HG02870 (cell line): Measurements from ENCODE around the gene PNKD.

ENCODE experiments used
- ATAC-seq: cut with Tn5 transposase; IDR thresholded peaks from one replicate; pipeline ENCODE4 v1.9.1; 2021; ENCODE audit warnings: mild to moderate bottlenecking, moderate library complexity; ENCODE audit not compliant: unreplicated experiment

The PNKD gene, protein sequence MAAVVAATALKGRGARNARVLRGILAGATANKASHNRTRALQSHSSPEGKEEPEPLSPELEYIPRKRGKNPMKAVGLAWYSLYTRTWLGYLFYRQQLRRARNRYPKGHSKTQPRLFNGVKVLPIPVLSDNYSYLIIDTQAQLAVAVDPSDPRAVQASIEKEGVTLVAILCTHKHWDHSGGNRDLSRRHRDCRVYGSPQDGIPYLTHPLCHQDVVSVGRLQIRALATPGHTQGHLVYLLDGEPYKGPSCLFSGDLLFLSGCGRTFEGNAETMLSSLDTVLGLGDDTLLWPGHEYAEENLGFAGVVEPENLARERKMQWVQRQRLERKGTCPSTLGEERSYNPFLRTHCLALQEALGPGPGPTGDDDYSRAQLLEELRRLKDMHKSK

DNA sequence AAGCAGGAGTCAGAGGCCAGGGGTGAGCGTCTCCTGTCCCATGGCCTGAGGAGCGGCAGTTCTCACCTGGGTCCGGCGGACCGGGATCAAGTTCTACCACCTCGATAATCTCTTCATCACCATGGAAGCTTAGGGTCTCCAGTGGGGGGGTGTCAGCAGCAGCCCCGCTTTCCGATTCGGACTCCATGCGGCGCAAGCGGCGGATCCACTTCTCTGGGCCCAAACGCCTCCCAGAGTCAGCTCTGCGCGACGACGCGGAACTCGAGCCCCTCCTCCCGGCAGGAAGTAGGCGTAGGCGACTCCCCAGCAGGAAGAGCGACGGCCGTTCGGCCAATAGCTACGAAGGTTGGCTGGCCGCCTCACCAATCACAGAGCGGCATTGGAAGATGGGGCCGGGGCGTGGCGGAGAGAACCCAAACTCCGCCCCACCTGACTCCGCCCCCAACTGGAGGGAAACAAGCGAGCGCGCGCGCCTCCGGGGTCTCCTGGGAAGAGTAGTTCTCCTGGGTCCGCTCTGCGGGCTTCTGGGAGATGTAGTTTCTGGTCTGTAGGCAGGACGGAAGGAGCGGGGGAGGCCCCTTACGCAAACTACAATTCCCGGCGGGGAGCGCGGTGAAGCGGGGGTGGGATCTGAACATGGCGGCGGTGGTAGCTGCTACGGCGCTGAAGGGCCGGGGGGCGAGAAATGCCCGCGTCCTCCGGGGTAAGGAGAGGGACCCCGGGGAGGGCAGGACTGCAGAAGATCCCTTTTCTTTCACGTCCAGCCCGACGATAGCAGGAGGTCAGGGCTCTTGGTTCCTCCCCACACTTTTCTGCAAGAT, at the start of gene PNKD, which contains the start of gene AAMP:
Gene PNKD (plus strand): TSS at position 620 of the 821 bp plus-strand sequence. CDS start 17 bp downstream, at position 637.
Gene AAMP (minus strand): TSS at position 238 of the 821 bp plus-strand sequence. CDS start 51 bp downstream, at position 187.
- peak; percentile 86 for ATAC-seq

DNA sequence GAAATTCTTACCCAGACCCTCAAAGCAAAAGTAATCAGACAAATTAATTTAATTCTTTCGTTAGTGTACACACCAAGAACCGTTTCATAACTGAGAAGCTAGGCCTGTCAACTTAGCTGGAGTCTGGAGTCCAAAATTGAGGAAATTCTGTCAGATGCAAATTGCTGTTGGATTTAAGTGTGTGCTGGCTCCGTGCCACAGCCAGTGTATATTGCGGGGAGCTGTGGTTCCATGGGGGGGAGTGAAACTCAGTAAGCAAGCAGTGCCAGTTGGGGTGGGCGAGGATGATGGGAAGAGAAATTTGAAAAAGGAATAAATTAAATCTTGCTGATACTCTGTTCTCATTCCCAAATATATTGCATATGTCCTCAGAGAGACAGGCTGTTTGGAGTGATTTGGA, 49.3 kb upstream of the PNKD start:
- ATAC-seq: no peak

DNA sequence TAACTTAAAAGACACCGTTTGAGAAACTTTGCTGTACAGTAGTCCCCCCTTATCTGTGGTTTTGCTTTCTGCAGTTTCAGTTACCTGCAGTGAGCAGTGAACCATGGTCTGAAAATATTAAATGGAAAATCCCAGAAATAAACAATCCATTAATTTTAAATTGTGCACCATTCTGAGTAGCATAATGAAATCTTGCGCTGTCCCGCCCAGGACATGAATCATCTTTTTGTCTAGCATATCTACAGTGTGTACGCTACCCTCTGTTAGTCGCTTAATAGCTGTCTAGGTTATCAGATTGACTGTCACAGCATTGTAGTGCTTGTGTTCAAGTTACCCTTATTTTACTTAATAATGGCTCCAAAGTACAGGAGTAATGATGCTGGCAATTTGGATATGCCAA, 47.3 kb upstream of the PNKD start:
- ATAC-seq: no peak

DNA sequence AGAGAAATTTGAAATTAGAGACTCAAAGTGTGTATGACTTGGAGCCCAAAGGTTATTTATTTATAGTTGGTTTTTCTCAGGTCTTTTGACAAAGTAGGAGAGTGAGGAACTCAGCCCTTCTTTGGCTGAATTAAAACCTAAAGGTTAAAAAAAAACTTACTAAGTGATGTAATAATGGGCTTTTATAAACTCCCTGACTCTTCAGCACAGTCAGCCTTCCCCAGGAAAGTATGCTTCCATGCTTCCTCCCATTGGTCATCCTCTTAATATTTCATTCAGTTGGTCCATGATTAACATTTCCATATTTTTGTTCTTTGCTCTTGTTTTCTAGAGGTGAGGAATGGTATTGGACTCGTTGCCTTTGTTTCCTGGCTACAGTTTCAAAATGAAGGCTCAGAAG, 46.1 kb upstream of the PNKD start:
- no peak for ATAC-seq

DNA sequence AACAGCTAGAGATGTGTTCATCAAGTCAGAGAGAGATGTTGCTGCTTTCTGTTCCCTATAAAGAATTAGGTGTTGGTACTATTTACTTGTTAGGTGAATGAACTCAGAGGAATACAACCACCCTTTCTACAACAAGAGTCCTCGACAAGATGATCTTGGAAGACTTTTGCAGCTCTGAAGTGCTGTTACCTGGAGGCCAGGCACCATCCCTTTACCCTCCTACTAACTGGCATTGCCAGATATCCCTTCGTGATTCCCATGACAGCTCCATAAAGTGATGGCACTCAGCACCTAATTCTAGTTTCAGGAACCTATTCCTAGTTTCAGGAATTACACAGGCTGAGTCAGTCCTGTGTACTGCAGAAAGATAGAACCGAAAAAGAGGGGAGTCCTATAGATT, 43.4 kb upstream of the PNKD start:
- ATAC-seq: no peak

DNA sequence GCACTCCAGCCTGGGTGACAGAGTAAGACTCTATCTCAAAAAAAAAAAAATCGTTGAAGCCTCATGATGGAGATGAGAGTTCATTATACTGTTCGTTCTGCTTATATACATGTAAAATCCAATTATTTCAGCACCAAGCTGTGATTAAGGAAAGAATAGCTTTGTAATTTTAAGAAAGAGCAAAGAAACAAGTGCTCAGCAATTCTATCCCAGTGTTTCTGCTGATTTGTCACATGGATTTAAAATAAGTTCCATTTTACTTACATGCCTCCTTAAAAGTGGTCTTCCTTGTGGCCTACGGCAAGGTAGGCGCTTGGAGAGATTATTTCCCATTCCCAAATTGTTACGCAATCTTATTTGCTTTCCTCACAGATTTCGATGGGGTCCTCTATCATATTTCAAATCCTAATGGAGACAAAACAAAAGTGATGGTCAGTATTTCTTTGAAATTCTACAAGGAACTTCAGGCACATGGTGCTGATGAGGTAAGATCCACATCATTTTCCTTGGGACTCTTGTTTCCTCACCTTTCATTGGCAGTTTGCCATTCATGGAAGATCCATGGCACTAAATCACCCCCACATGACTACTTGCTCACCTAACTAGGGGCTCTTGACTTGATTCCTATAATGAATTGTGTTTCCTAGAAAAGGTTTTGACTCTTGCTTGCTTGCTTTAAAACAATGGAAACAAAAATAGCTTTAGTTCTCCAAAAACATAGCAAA, 41.8 kb upstream of the PNKD start:
- no peak for ATAC-seq

DNA sequence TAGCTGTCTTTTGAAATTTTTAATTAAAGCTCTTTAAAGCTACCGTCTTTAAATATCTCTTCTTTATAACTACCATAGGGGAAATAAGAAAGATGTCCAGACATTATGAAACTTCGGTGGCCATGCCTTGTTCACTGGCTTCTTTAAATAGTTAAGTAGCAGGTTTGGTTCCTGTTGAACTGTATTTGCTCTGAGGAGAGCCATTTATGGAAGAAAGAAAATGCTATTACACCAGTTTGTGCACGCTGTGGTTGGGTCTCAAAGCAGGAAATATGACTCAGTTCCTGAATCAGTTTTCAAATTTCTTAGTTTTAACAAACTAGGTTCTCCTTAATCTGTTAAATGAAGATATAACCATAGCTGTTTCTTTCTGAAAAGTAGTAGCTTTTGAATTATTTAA, 41.1 kb upstream of the PNKD start:
- peak; percentile 93 for ATAC-seq

DNA sequence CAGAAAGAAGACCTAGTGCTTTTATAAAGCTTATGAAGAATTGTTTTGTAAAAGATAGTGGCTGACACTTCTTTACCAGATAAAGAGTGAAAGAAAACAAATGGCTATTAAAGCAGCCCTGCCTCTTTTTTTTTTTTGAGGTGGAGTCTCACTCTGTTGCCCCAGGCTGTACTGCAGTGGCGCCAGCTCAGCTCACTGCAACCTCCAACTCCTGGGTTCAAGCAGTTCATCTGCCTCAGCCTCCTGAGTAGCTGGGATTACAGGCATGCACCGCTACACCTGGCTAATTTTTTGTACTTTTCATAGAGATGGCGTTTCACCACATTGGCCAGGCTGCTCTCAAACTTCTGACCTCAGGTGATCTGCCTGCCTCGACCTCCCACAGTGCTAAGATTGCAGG, 40.5 kb upstream of the PNKD start:
- no peak for ATAC-seq

DNA sequence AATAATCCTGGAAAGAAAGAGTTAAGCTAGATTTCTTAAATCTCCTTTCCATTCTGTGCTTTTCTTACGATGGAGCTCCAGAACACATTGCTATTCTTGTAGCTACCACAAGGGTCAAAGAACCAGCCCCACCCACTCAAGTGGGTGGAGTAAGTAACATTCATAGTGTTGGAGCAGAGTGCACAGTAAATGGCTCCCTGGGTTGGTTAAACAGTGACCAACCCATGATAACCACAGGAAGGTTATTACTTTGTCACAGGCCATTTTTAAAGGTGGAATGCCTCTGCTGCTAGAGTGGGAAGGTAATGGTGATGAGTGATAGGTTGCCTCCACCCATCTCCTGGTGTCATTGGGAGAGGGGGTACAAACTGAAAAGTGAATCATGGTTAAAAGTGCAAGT, 39.4 kb upstream of the PNKD start:
- no peak for ATAC-seq

DNA sequence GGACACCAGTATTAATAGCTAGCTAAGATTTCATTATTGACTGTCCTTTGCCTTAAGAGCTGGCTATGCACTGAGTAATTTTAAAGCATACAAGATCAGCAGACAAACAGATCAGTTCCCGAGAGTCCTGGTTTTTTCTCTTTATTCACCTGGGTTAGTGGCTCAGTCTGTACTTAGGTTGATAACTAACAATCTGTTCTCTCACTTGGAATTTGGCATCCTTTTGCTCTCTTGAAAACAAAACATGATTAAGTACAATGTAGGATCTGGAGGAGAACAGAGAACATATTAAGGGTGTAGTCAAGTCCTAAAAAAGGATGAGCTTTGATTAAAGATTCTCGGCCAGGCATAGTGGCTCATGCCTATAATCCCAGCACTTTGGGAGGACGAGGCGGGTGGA, 36.8 kb upstream of the PNKD start:
- no peak for ATAC-seq

DNA sequence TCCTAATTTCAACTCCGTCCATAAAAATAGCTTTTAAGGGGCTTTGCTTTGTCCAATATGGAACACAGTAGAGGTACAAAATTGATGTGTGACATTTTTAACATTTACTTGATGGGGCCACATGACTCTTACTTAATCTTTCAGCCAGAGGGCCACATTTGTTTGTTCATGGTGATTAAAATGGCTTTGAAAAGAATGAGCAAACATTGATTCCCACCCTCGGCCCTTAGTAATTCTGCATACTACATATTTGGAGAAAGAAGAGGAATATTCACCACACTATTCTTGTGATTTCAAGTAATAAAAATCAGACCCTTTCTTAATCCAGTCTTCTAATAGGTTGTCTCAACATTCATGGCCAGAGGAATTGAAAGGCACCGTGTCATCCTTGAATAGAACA, 35.8 kb upstream of the PNKD start:
- no peak for ATAC-seq

DNA sequence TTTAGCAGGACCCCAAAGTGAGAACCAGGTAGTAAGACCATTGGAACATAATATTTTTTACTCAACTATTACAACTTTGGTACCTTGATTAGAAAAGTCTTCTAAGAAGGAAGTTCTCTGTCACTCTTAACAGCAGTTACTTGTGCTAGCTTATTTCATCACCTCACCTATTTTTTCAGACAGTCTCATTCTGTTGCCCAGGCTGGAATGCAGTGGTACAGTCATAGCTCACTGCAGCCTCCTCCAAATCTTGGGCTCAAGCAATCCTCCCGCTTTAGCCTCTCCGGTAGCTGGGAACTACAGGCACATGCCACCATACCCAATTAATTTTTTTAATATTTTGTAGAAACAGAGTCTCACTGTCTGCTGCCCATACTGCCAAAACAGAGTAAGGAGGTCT, 35.3 kb upstream of the PNKD start:
- ATAC-seq: no peak

DNA sequence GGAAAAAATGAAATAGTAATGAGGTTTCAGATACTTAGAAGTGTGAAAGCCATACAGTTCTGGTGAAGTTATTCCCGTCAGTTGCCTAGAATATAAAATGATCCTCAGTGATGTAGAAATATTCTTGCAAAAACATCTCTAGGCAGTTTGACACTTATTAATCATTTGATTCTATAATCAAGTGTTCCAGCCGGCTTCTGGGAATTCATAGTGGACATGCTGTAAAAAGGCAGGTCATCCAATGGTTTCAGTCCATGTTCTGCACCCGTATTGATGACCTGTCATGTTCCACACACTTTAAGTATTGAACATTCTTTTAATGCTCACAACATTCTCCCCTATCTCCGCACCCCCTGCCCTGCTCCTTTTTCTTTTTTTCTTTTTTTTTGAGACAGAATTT, 33.5 kb upstream of the PNKD start:
- no peak for ATAC-seq

DNA sequence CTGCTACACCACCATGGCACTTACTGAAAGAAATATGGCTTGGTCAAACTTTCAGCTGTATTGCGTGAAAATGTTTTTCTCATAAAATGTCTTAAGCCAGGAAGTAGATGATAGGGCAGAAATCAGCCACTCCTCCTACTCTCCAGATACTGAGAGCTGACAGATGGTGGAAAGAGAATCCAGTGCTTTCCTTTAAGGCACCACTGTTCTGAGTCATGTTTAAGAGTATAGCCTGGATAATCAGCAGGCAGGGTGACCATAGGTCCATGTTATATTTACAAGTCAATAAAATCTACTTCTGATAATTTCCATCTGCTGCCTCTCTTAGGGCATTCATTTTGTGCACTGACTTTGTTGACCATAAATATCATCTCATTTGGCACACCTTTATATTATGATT, 31.4 kb upstream of the PNKD start:
- no peak for ATAC-seq

DNA sequence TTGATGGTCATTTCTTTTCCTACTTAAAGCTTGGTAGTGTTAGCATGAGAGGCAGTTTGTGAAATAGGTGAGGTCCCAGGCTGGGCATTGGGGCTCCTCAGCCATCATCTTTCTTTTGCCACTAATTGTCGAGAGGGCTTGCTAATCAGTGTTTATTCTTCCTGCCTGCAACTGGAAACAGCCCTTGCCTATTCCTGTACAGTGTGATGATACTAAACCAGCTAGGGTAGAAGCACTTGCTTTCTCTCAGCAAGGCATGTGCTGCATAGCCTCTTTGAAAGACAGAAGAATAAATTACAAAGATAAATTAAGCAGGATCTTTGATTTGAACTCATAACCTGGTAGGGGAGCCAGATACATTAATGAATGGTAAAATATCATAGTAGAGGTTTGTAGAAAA, 26.1 kb upstream of the PNKD start:
- ATAC-seq: no peak

DNA sequence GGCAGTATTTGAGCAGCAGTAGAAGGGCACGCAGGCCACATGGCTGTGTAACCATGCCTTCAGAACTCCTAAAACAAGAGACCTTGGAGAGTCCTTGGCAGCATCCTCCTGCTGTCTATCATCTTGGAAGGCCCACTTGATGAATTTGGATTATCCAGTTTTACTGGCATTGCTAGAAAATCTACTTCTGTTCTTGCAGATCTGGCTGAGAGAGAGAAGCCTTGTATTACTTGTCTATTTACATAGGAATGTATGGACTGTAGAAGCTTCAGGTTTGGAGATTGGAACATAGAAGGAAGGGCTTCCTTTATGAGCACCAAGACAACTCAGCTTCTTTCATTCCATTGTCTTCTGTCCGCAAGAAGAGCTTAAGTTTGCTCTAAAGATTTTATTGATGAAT, 25.7 kb upstream of the PNKD start:
- no peak for ATAC-seq

DNA sequence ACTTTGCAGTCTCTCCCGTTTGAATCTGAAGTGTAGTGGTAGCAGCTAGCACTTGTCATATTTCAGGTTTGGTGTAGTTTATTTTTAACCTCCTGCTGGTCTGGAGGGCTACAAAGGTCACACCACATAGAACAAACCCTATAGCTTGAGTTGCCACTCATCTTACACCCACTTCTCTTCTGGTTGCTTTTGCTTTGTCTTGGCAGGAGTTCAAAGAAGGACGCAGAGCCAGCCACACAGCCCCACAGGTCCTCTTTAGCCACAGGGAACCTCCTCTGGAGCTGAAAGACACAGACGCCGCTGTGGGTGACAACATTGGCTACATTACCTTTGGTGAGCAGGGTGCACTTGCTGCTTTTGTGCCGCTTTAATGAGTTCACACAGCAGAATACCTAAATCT, 25.1 kb upstream of the PNKD start:
- no peak for ATAC-seq

DNA sequence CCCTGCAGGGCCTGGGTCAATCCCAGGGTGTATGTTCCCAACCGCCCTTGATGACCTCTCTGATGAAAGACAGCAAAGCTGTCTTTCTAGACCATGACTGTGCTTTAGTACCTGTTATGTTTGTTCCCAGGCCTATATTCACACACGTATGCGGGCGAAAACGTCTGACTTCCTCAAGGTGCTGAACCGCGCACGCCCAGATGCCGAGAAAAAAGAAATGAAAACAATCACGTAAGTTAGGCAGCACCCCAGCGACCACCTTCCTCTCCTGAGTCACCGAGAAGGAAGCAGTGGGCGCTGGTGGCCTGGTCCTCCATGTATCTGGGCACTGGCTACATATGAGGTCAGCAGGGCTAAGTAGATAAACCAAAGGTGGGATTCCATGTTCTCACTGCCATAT, 20.6 kb upstream of the PNKD start:
- ATAC-seq: no peak

DNA sequence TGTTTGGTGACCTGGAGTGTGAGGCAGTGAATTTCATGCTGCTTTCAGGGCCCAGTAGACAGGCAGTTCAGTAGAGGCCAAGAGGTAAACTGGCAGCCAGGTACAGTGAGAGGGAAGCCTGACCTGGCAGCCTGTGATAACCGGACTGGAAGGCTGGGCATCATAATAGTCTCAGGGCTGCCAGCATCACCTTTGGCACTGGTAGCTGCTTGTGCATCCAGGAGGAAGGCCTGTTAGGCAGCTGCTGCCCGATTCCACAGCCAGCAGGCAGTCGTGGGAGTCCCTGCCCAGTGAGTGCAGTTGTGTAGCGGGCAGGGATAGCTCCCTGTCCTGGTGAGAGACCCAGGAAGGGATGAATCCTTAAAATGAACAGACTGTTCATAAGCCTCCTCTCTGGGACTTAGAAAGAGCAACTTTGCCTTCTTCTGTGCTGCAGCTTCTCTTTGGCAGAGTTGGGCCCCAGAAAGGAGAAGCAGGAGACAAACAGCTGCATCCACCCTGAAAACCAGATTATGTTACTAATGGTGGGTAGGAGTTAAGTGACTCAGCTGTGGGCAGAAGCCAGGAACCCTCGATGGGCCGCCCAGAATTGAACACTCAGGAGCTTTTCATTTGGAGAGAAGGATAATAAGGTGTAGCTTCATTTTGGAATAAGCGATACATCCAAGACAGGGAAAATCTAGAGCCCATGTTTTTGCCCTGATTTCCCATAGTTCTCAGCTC, 17.6 kb upstream of the PNKD start:
- no peak for ATAC-seq

DNA sequence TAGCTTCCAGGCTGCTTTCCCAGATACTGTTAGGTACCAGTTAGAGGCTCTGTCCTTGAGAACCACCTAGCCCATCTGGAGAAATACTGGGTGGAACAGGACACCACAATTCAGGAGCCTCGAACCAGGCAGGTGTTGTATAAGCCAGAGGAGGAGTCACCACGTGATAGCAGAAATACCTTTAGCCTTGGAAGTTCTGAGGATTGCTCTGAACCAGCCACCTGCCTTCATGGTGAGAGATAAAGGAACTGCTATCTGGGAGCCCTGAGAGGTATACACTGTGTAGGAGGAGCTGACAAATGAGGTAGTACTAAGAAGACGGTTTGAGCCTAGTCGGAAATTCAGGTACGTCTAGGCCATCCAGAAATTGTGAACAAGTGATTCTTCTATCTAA, 17.1 kb upstream of the PNKD start:
- ATAC-seq: no peak

DNA sequence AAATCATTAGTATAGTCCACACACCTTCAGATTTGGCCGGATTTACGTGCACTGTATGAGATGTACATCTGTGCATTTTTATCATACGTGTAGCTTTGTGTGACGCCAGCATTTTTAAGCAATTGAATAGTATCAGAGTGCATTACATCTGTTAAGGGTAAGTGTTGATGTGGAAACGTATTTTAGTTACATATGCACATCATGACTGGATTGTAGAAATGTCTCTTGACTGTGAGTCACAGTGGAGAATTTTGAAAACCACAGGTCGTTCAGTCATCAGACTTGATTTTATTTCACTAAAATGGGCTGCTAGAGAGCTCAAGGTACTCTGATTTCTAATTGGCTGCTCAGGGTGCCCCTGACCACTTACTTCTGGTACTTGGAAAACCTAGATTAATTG, 14.9 kb upstream of the PNKD start:
- no peak for ATAC-seq
